HepG2 (cell line): ENCODE results near the gene TOGARAM1. TPM values are rescaled to one million over a fixed set of nuclear protein-coding genes. Genes with fewer than 3 reads are reported as not detected.
A peak's percentile ranks its signal among the peaks of the same experiment; 100 is the strongest.

Source experiments
- ATAC-seq: fragments of 200-7000 bp; cut with Tn5 transposase; 3 replicates; pipeline ENCODE4 v1.9.1; 2020; ENCODE audit warnings: mild to moderate bottlenecking, moderate library complexity
- BruUV-seq: library from RNA; stranded (reverse); fragments of 400-500 nt; replicated peaks from 2 replicates; lab custom pipeline; 2021; lab: Mats Ljungman, UMichigan
- CTCF ChIA-PET: fragments of 300-600 bp; formaldehyde crosslinking; extraction: SDS; loops from one replicate; lab custom pipeline; 2021; ENCODE audit warnings: low total read pairs, inconsistent platforms, low intra/inter-chr PET ratio; lab: Yijun Ruan, JAX
- POLR2A ChIA-PET: fragments of 350-600 bp; sonication (Branson Sonifier 250); formaldehyde crosslinking; loops from one replicate; lab custom pipeline; 2020; ENCODE audit warnings: antibody characterized with exemption, inconsistent platforms; lab: Yijun Ruan, JAX
- DNase-seq: peaks from one replicate; pipeline ENCODE4 v3.0.0-alpha.2; 2015; ENCODE audit warnings: low spot score
- FAIRE-seq: peaks from 3 replicates; lab custom pipeline; 2011; peaks lifted over from hg19 to GRCh38; lab: Jason Lieb, UNC
- H2AFZ ChIP-seq: one replicate; pipeline ENCODE4 v1.6.1; 2011; ENCODE audit warnings: low read length, inconsistent platforms
- H3K27ac ChIP-seq: fragments of 300-600 bp; 3 replicates; pipeline ENCODE4 v1.8.0; 2011; ENCODE audit warnings: mixed run types, mild to moderate bottlenecking, mixed read lengths, low read length, inconsistent platforms; ENCODE audit not compliant: insufficient read depth; ENCODE audit errors: extremely low read length
- H3K27me3 ChIP-seq, 2 experiments: fragments of 200-600 bp in 1 of 2; 2 replicates in 1 of 2; 3 replicates in 1 of 2; pipeline versions ENCODE4 v1.6.0 to v1.8.0; 2011; ENCODE audit warnings: low read length in 2 of 2, mild to moderate bottlenecking in 2 of 2, moderate library complexity in 2 of 2, inconsistent platforms in 1 of 2; ENCODE audit not compliant: insufficient read depth in 2 of 2, control insufficient read depth in 1 of 2
- H3K36me3 ChIP-seq, 2 experiments: fragments of 200-600 bp in 1 of 2; replicated peaks in 1 of 2; 2 replicates in 1 of 2; 3 replicates in 1 of 2; pipeline versions ENCODE4 v1.5.1 to v1.8.0; 2011; ENCODE audit warnings: low read length in 2 of 2, inconsistent platforms in 1 of 2; ENCODE audit not compliant: insufficient read depth in 2 of 2, control insufficient read depth in 1 of 2
- H3K4me1 ChIP-seq: 2 replicates; pipeline ENCODE4 v1.5.1; 2012; ENCODE audit warnings: low read length, inconsistent platforms; ENCODE audit not compliant: insufficient read depth
- H3K4me2 ChIP-seq: 2 replicates; pipeline ENCODE4 v1.6.0; 2011; ENCODE audit warnings: low read depth, low read length, inconsistent platforms
- H3K4me3 ChIP-seq, 3 experiments: fragments of 200-600 bp in 1 of 3; sonication (generic), shearing (Covaris generic) in 1 of 3; replicated peaks in 1 of 3; 2 replicates each; pipeline ENCODE4 v1.5.1; 2011 to 2016; ENCODE audit warnings: low read length in 3 of 3, inconsistent platforms in 2 of 3, low read depth in 2 of 3, mild to moderate bottlenecking in 2 of 3, control low read depth in 1 of 3, mixed read lengths in 1 of 3; ENCODE audit not compliant: insufficient read depth in 1 of 3
- H3K79me2 ChIP-seq: one replicate; pipeline ENCODE4 v1.6.1; 2011; ENCODE audit warnings: low read length, inconsistent platforms; ENCODE audit not compliant: insufficient read depth
- H3K9ac ChIP-seq: 2 replicates; pipeline ENCODE4 v1.6.0; 2011; ENCODE audit warnings: mild to moderate bottlenecking, low read depth, low read length, inconsistent platforms; ENCODE audit not compliant: insufficient read depth
- H3K9me3 ChIP-seq: 2 replicates; pipeline ENCODE4 v1.5.1; 2012; ENCODE audit warnings: mild to moderate bottlenecking, low read length
- H4K20me1 ChIP-seq: 2 replicates; pipeline ENCODE4 v1.6.0; 2011; ENCODE audit warnings: inconsistent platforms, mild to moderate bottlenecking, low read length, moderate library complexity; ENCODE audit not compliant: insufficient read depth
- FOXJ3 ChIP-seq: sonication (generic); formaldehyde crosslinking; IDR thresholded peaks from 2 replicates; pipeline ENCODE4 v1.4.0; 2020; ENCODE audit warnings: missing genetic modification reagents, mild to moderate bottlenecking, borderline replicate concordance
- GTF2F1 ChIP-seq: fragments of 150-350 bp; IDR thresholded peaks from 2 replicates; pipeline ENCODE4 v1.6.1; 2014; ENCODE audit warnings: low read length
- HOXA9 ChIP-seq: sonication (generic); formaldehyde crosslinking; IDR thresholded peaks from 2 replicates; pipeline ENCODE4 v1.8.1; 2022; ENCODE audit warnings: missing genetic modification reagents, mild to moderate bottlenecking, moderate library complexity, borderline replicate concordance
- MAFK ChIP-seq, 2 experiments: IDR thresholded peaks in 1 of 2; conservative IDR thresholded peaks in 1 of 2; 2 replicates each; pipeline ENCODE4 v1.6.1; 2011; ENCODE audit warnings: improper control_type of control experiment in 2 of 2, low read length in 2 of 2
- MTF2 ChIP-seq: sonication (generic); formaldehyde crosslinking; IDR thresholded peaks from 2 replicates; pipeline ENCODE4 v1.5.0; 2020; ENCODE audit warnings: missing genetic modification reagents, borderline replicate concordance
- NR2C2 ChIP-seq: sonication (generic); formaldehyde crosslinking; IDR thresholded peaks from 2 replicates; pipeline ENCODE4 v1.4.0; 2020; ENCODE audit warnings: missing genetic modification reagents, mild to moderate bottlenecking, moderate library complexity, borderline replicate concordance
- POLR2G ChIP-seq: fragments of 200-400 bp; formaldehyde crosslinking; IDR thresholded peaks from 2 replicates; pipeline ENCODE4 v1.6.1; 2018; ENCODE audit warnings: mild to moderate bottlenecking, low read depth, low read length, moderate library complexity
- REL ChIP-seq: sonication (generic); formaldehyde crosslinking; conservative IDR thresholded peaks from 2 replicates; pipeline ENCODE4 v1.8.0; 2022; ENCODE audit warnings: mild to moderate bottlenecking, missing genetic modification reagents, moderate library complexity
- UBTF ChIP-seq: sonication (generic); formaldehyde crosslinking; IDR thresholded peaks from 2 replicates; pipeline ENCODE4 v1.4.0; 2020; ENCODE audit warnings: mild to moderate bottlenecking, missing genetic modification reagents
- ZBTB34 ChIP-seq: sonication (generic); formaldehyde crosslinking; IDR thresholded peaks from 2 replicates; pipeline ENCODE4 v1.8.0; 2022; ENCODE audit warnings: mild to moderate bottlenecking, missing genetic modification reagents
- ZNF30 ChIP-seq: sonication (generic); formaldehyde crosslinking; IDR thresholded peaks from 2 replicates; pipeline ENCODE4 v1.5.0; 2020; ENCODE audit warnings: mild to moderate bottlenecking, missing genetic modification reagents
- ZNF747 ChIP-seq: sonication (generic); formaldehyde crosslinking; IDR thresholded peaks from 2 replicates; pipeline ENCODE4 v1.8.1; 2023; ENCODE audit warnings: missing genetic modification reagents, mild to moderate bottlenecking, borderline replicate concordance
- ZNF792 ChIP-seq: IDR thresholded peaks from 2 replicates; pipeline ENCODE4 v1.6.1; 2016
- WGBS: methylation state at CpG from one replicate; pipeline ENCODE4 v1.1.6; 2017; ENCODE audit warnings: low lambda C conversion rate; 5-methylcytosine and 5-hydroxymethylcytosine counted together
- in situ Hi-C: cut with HindIII; loops from 2 replicates; pipeline ENCODE4 v1.10.0; 2017; ENCODE audit warnings: low pct_unique_long_range_greater_than_20kb; ENCODE audit not compliant: extremely low pct_ligation_motif_present
- intact Hi-C: fragments of 100-400 bp; cut with micrococcal nuclease; formaldehyde crosslinking; loops from one replicate; pipeline ENCODE4 v1.10.0; 2022; ENCODE audit not compliant: unreplicated experiment
- polyA plus RNA-seq, 8 experiments: library from polyadenylated mRNA; depleted of rRNA in 3 of 8; stranded (reverse) in 7 of 8; unstranded in 1 of 8; fragments of >200 nt; fragmentation: Illumina TruSeq in 4 of 8; extraction: Trizol in 4 of 8; gene quantifications; 2 replicates each; pipeline versions ENCODE4 v1.2.1 to v1.2.3, GENCODE V29; 2011 to 2016; ENCODE audit warnings: low read depth in 4 of 8, missing spikeins in 1 of 8, mixed read lengths in 1 of 8; ENCODE audit not compliant: insufficient read depth in 1 of 8
- total RNA-seq, 5 experiments: library from RNA; depleted of rRNA; stranded (reverse); fragments of >200 nt; fragmentation: Illumina TruSeq; extraction: Trizol; gene quantifications; 2 replicates each; pipeline ENCODE4 v1.2.3, GENCODE V29; 2016; ENCODE audit warnings: low read depth in 1 of 5
- TF ChIP-seq, protein P1 (sequence below): sonication (generic); formaldehyde crosslinking; IDR thresholded peaks from 2 replicates; pipeline ENCODE4 v1.8.1; 2022; ENCODE audit warnings: mild to moderate bottlenecking, missing genetic modification reagents
- TF ChIP-seq, protein P2 (sequence below): sonication (generic); formaldehyde crosslinking; IDR thresholded peaks from 2 replicates; pipeline ENCODE4 v1.8.0; 2022; ENCODE audit warnings: missing genetic modification reagents, mild to moderate bottlenecking, inconsistent platforms, borderline replicate concordance

Gene TOGARAM1
- total and polyA plus RNA-seq, 2 of the 13 experiments (the other 11 are each of a cell fraction or from before 2014, with no cell fraction given), result 5.6 to 9.8 TPM

DNA sequence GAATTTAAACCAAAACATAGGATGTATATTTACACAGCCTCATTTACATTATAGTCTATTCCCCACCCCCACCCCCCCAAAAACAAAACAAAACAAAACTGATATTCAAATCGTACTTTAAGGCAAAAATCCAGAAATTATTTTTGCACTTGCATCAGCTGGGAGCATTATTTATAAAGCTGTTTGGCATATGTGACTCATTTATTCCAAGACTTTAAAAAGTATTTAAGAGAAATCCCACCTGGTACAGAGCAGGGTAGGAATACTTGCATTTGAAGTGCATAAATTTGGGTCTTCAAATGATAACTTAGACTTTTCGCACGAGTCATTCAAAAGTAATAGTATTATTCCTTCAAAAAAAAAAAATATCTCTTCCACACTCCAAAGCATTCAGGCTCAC, 1.3 kb upstream of the TOGARAM1 start:
- Histone ChIP-seq H4K20me1 (peaks cover 13% of the 10 kb centered on the region), H3K79me2 (peaks cover 93% of the 10 kb centered on the region), H3K36me3 (no peaks in the 10 kb centered on the region), H3K9me3 (no peaks in the 10 kb centered on the region), H3K27ac (peak overlapping the region; percentile 84), H3K27me3 (no peaks in the 10 kb centered on the region; a peak in 1 of 5 replicates), H2AFZ (no peak overlapping the region), H3K4me1 (peaks cover 34% of the 10 kb centered on the region), H3K4me2 (peak overlapping the region; percentile 73), H3K4me3 (peak overlapping the region; percentile 74 to 84 (median 80)), H3K9ac (peak overlapping the region; percentile 81)
- CTCF ChIA-PET, result no interaction called here
- in situ Hi-C loops, result loop anchor here (5.0 kb wide), 1 partner anchor 177 kb away; the partner anchor contains the start of gene FANCM
- no peak for FAIRE-seq
- no peak for ATAC-seq
- DNase-seq, result no peak
- WGBS, result 0% methylated on average over 3 of the region's 3 CpGs
- no TSS peak for BruUV-seq
- intact Hi-C loops, result loop anchor here (1.0 kb wide), 1 partner anchor 47 kb away; no protein-coding TSS in a partner anchor
- TF ChIP-seq NR2C2 (CRISPR knock-in tag) (no peak), FOXJ3 (CRISPR knock-in tag) (no peak), HOXA9 (CRISPR knock-in tag) (no peak), MTF2 (no peak), GTF2F1 (no peak), UBTF (CRISPR knock-in tag) (no peak), ZNF747 (CRISPR knock-in tag) (no peak), ZBTB34 (CRISPR knock-in tag) (no peak), REL (CRISPR knock-in tag) (no peak), ZNF792 (CRISPR knock-in tag) (no peak), MAFK (conservative IDR thresholded peaks at IDR 0.05 in 1 of 2, IDR thresholded peaks at IDR 0.05 in 1 of 2; ENCODE audit: low read length in 2 of 2) (no peak), POLR2G (no peak), ZNF30 (CRISPR knock-in tag) (no peak)
- TF ChIP-seq, protein P1, sequence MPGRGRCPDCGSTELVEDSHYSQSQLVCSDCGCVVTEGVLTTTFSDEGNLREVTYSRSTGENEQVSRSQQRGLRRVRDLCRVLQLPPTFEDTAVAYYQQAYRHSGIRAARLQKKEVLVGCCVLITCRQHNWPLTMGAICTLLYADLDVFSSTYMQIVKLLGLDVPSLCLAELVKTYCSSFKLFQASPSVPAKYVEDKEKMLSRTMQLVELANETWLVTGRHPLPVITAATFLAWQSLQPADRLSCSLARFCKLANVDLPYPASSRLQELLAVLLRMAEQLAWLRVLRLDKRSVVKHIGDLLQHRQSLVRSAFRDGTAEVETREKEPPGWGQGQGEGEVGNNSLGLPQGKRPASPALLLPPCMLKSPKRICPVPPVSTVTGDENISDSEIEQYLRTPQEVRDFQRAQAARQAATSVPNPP (CRISPR knock-in tag), result no peak
- TF ChIP-seq, protein P2, sequence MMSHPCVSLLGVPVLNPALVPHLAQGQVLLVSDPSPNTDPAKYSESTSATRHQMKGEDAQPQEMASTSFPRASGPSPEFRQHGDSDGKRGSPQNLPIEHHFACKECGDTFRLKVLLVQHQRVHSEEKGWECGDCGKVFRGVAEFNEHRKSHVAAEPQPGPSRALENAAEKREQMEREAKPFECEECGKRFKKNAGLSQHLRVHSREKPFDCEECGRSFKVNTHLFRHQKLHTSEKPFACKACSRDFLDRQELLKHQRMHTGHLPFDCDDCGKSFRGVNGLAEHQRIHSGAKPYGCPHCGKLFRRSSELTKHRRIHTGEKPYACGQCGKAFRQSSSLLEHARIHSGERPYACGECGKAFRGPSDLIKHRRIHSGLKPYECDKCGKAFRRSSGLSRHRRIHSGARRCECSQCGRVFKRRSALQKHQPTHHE (CRISPR knock-in tag), result no peak
- POLR2A ChIA-PET, result interaction anchor here (4.5 kb wide), 1 partner anchor 175 kb away, joined by 42 read pairs; the partner anchor contains the start of genes FANCM and FKBP3
